ENCODE data around the gene MDH2.

MDH2 gene

GRCh38 chr7:76031964-76032363 is 15.9 kb upstream of the MDH2 start:
- Histone ChIP-seq H2AFZ (ENCODE audit: low read length) (no peak overlapping the region), H3K4me1 (ENCODE audit: insufficient read depth, low read length, severe bottlenecking) (no peaks in the 10 kb centered on the region), H3K27ac (ENCODE audit: low read depth, low read length, poor library complexity, severe bottlenecking) (no peak overlapping the region), H4K20me1 (ENCODE audit: insufficient read depth, low read length) (no peaks in the 10 kb centered on the region), H3K27me3 (ENCODE audit: insufficient read depth, low read length) (no peaks in the 10 kb centered on the region), H3K9me3 (ENCODE audit: low read length) (no peaks in the 10 kb centered on the region), H3K36me3 (ENCODE audit: insufficient read depth, low read length) (peaks cover 5% of the 10 kb centered on the region; the same call in 1 of the 2 replicates), H3K4me3 (ENCODE audit: low read depth, low read length, poor library complexity, severe bottlenecking) (no peak overlapping the region), H3K79me2 (ENCODE audit: insufficient read depth, low read length) (no peaks in the 10 kb centered on the region), H3K9me2 (ENCODE audit: low read depth, low read length) (no peaks in the 10 kb centered on the region), H3F3A (ENCODE audit: insufficient read depth, low read length) (no peaks in the 10 kb centered on the region), H3K4me2 (ENCODE audit: low read length) (no peak overlapping the region), H3K9ac (ENCODE audit: low read length) (no peak overlapping the region)
- no peak for TF ChIP-seq CTCF (IDR thresholded peaks at IDR 0.05; ENCODE audit: low read length)
- no peak for TF ChIP-seq EZH2 (IDR thresholded peaks at IDR 0.05; ENCODE audit: borderline replicate concordance, low read length)

- no peak overlapping the region for H2AFZ ChIP-seq (ENCODE audit: low read length)
These were observed 10.6 kb upstream of the MDH2 start for GRCh38 chr7:76037310-76037709.

GRCh38 chr7:76040126-76040525 is 7.8 kb upstream of the MDH2 start:
- Histone ChIP-seq H3K27ac (ENCODE audit: low read depth, low read length, poor library complexity, severe bottlenecking) (no peak overlapping the region), H3K4me2 (ENCODE audit: low read length) (no peak overlapping the region)

More at GRCh38 chr7:76037310-76037709, 10.6 kb upstream of the MDH2 start:
- TF ChIP-seq CTCF (IDR thresholded peaks at IDR 0.05; ENCODE audit: low read length) (no peak), EZH2 (IDR thresholded peaks at IDR 0.05; ENCODE audit: borderline replicate concordance, low read length) (no peak)
- Histone ChIP-seq H3F3A (ENCODE audit: insufficient read depth, low read length) (no peaks in the 10 kb centered on the region), H3K27ac (ENCODE audit: low read depth, low read length, poor library complexity, severe bottlenecking) (no peak overlapping the region), H3K9me2 (ENCODE audit: low read depth, low read length) (no peaks in the 10 kb centered on the region), H3K4me3 (ENCODE audit: low read depth, low read length, poor library complexity, severe bottlenecking) (no peak overlapping the region), H3K9ac (ENCODE audit: low read length) (no peak overlapping the region), H3K79me2 (ENCODE audit: insufficient read depth, low read length) (no peaks in the 10 kb centered on the region), H3K4me2 (ENCODE audit: low read length) (no peak overlapping the region), H3K36me3 (ENCODE audit: insufficient read depth, low read length) (0 out of 2 replicates have a peak, but pooled peaks cover 6% of the 10 kb centered on the region), H3K9me3 (ENCODE audit: low read length) (no peaks in the 10 kb centered on the region), H3K27me3 (ENCODE audit: insufficient read depth, low read length) (no peaks in the 10 kb centered on the region), H4K20me1 (ENCODE audit: insufficient read depth, low read length) (no peaks in the 10 kb centered on the region), H3K4me1 (ENCODE audit: insufficient read depth, low read length, severe bottlenecking) (no peaks in the 10 kb centered on the region)

More at GRCh38 chr7:76040126-76040525, 7.8 kb upstream of the MDH2 start:
- H3K9ac ChIP-seq (ENCODE audit: low read length), result no peak overlapping the region
- H3K27me3 ChIP-seq (ENCODE audit: insufficient read depth, low read length), result no peaks in the 10 kb centered on the region
- H3K4me3 ChIP-seq (ENCODE audit: low read depth, low read length, poor library complexity, severe bottlenecking), result no peak overlapping the region
- H3K9me3 ChIP-seq (ENCODE audit: low read length), result no peaks in the 10 kb centered on the region
- no peaks in the 10 kb centered on the region for H3K79me2 ChIP-seq (ENCODE audit: insufficient read depth, low read length)
- H3K9me2 ChIP-seq (ENCODE audit: low read depth, low read length), result no peaks in the 10 kb centered on the region
- peaks cover 11% of the 10 kb centered on the region; the same call in 1 of the 2 replicates for H3K36me3 ChIP-seq (ENCODE audit: insufficient read depth, low read length)
- no peaks in the 10 kb centered on the region for H3K4me1 ChIP-seq (ENCODE audit: insufficient read depth, low read length, severe bottlenecking)
- H2AFZ ChIP-seq (ENCODE audit: low read length), result no peak overlapping the region
- no peak for TF ChIP-seq CTCF (IDR thresholded peaks at IDR 0.05; ENCODE audit: low read length)
- TF ChIP-seq EZH2 (IDR thresholded peaks at IDR 0.05; ENCODE audit: borderline replicate concordance, low read length), result no peak
- H3F3A ChIP-seq (ENCODE audit: insufficient read depth, low read length), result no peaks in the 10 kb centered on the region
- no peaks in the 10 kb centered on the region for H4K20me1 ChIP-seq (ENCODE audit: insufficient read depth, low read length)

Measured in OCI-LY1 (cell line).